RWPE1 (cell line): ENCODE measurements around the gene GAA.
A peak's percentile ranks its signal among the peaks of the same experiment; 100 is the strongest.

Experiments
- CTCF ChIA-PET: fragments of 350-600 bp; sonication (Branson Sonifier 250); formaldehyde crosslinking; extraction: SDS; loops from one replicate; lab custom pipeline; 2021; lab: Yijun Ruan, JAX
- POLR2A ChIA-PET: fragments of 400-600 bp; formaldehyde crosslinking; extraction: SDS; loops from one replicate; lab custom pipeline; 2020; ENCODE audit warnings: antibody characterized with exemption; ENCODE audit not compliant: low non-redundant PET; lab: Yijun Ruan, JAX
- DNase-seq: peaks from one replicate; pipeline ENCODE4 v3.0.0; 2012; ENCODE audit warnings: low spot score
- H3K27ac ChIP-seq: fragments of 450-650 bp; 2 replicates; pipeline ENCODE4 v1.5.1; 2017
- TF ChIP-seq, protein P1 (sequence below): fragments of 450-650 bp; conservative IDR thresholded peaks from 2 replicates; pipeline ENCODE4 v1.5.1; 2017; ENCODE audit warnings: low read depth, mild to moderate bottlenecking

GAA gene

DNA sequence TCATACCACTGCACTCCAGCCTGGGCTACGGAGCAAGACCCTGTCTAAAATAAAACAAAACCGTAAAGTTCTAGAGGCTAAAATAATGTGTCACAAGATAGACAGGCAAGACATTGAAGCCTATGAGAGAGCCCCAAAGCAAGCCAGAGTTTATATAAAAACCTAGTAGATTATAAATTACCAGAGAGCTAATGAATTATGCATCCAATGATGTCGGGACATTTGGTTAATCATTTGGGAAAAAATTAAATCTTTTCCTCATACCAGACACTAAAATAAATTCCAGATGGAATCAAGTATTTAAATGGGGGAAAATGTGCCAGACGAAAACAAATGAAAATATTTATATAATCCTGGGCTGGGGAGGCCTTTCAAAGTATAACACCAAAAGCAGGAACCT, 40.7 kb upstream of the GAA start:
- POLR2A ChIA-PET, result no interaction called here
- CTCF ChIA-PET, result interaction anchor here (0.7 kb wide), 1 partner anchor 64 kb away, joined by 3 read pairs; no protein-coding TSS in a partner anchor
- TF ChIP-seq, protein P1, sequence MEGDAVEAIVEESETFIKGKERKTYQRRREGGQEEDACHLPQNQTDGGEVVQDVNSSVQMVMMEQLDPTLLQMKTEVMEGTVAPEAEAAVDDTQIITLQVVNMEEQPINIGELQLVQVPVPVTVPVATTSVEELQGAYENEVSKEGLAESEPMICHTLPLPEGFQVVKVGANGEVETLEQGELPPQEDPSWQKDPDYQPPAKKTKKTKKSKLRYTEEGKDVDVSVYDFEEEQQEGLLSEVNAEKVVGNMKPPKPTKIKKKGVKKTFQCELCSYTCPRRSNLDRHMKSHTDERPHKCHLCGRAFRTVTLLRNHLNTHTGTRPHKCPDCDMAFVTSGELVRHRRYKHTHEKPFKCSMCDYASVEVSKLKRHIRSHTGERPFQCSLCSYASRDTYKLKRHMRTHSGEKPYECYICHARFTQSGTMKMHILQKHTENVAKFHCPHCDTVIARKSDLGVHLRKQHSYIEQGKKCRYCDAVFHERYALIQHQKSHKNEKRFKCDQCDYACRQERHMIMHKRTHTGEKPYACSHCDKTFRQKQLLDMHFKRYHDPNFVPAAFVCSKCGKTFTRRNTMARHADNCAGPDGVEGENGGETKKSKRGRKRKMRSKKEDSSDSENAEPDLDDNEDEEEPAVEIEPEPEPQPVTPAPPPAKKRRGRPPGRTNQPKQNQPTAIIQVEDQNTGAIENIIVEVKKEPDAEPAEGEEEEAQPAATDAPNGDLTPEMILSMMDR, result no peak
- no peak for DNase-seq
- no peak overlapping the region for H3K27ac ChIP-seq

DNA sequence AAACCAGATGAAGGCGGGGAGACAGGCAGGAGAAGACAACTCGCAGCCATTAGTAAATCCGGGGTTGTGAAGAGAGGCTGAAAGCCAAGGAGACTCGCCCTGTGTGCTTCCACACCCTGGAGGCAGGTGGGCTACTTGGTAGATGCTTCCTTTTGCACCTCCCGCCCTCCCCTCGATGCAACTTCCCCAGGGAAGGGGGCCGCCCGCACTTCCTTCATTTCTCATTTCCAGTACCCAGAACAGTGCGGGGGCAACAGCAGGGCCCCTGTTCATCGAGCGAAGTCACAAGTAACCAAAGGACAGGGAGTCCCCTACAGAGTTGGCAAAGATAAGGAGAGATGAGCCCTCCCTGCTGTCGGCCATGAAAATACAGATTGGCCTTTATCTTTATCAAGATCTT, 40.0 kb upstream of the GAA start:
- TF ChIP-seq, protein P1, result no peak
- CTCF ChIA-PET, result no interaction called here
- POLR2A ChIA-PET, result no interaction called here

GRCh38 chr17:80063830-80064585, 37.4 kb upstream of the GAA start:
- TF ChIP-seq, protein P1, result no peak
- ChIA-PET CTCF (interaction anchor here (0.6 to 1.3 kb wide), 2 partner anchors 18 to 56 kb away, joined by 3 read pairs; no protein-coding TSS in a partner anchor), POLR2A (no interaction called here)
- H3K27ac ChIP-seq, result no peak overlapping the region
- DNase-seq, result peak; percentile 62

More for the DNA sequence above, 40.0 kb upstream of the GAA start:
- H3K27ac ChIP-seq, result no peak overlapping the region
- no peak for DNase-seq

GRCh38 chr17:80064696-80065095, 36.7 kb upstream of the GAA start:
- H3K27ac ChIP-seq, result no peak overlapping the region
- POLR2A ChIA-PET, result no interaction called here
- CTCF ChIA-PET, result interaction anchor here (1.3 kb wide), 1 partner anchor 18 kb away, joined by 3 read pairs; no protein-coding TSS in a partner anchor
- no peak for DNase-seq
- TF ChIP-seq, protein P1, result no peak

GRCh38 chr17:80065478-80066170, 35.8 kb upstream of the GAA start:
- TF ChIP-seq, protein P1, result no peak
- ChIA-PET CTCF (no interaction called here), POLR2A (no interaction called here)
- no peak overlapping the region for H3K27ac ChIP-seq
- DNase-seq, result no peak

DNA sequence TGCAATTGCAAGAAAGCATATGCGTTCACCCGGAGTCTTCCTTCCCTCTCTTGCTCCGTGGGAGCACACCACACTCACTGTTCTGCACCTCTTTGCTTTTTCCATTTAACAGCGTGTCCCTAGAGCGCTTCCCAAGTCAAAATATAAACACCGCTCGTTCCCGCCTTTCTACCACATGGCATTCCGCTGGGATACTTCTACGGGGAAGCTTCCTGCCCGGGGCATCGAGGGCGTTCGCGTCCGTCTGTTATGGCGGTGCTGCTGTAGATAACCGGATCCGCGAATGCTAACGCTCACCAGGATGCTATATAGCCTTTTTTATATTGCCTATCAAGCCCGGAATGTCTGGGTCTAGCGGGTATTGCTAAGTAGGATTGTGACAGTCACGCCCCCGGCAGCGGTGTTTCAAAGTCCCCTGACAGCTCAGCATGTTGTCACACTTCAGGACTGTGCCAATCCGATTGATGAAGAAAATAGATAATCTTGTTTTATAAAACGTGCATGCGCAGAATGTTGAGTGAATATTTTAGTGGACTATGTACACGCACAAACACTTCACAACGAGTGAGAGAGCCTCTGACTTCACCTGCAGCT, 33.9 kb upstream of the GAA start:
- H3K27ac ChIP-seq, result no peak overlapping the region
- no peak for DNase-seq
- POLR2A ChIA-PET, result no interaction called here
- TF ChIP-seq, protein P1, result no peak
- CTCF ChIA-PET, result no interaction called here
